Measurements from ENCODE around the gene AK5.

Gene AK5

GRCh38 chr1:77430966-77431690 lies 149.3 kb downstream of the AK5 start:
- H3K4me3 ChIP-seq (ENCODE audit: low read length): no peak overlapping the region
- no peak for DNase-seq (ENCODE audit: low read depth)
- TF ChIP-seq CTCF (IDR thresholded peaks at IDR 0.05; ENCODE audit: insufficient read depth, low read depth, low read length, missing control alignments): no peak

DNA sequence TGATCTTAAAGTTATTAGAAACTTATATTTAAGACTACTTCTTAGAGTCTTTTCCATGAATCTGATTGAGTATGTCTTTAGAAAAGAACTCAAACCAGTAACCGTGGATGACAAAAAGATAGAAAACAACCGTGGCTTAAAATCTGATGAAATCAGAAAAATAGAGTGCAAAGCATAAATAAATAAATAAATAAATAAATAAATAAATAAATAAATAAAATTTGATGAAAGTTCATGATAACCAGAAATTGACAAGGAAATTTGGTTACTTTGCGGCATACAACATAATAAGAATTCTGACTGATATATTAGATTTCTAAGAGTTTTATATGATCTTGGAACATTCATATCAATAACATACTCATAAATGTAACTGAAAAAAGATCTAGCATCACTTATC lies 152.1 kb downstream of the AK5 start:
- H3K4me3 ChIP-seq (ENCODE audit: low read length): no peak overlapping the region
- no peak for TF ChIP-seq CTCF (IDR thresholded peaks at IDR 0.05; ENCODE audit: insufficient read depth, low read depth, low read length, missing control alignments)
- no peak for DNase-seq (ENCODE audit: low read depth)

GRCh38 chr1:77434967-77435366 lies 153.1 kb downstream of the AK5 start:
- no peak overlapping the region for H3K4me3 ChIP-seq (ENCODE audit: low read length)
- no peak for DNase-seq (ENCODE audit: low read depth)
- no peak for TF ChIP-seq CTCF (IDR thresholded peaks at IDR 0.05; ENCODE audit: insufficient read depth, low read depth, low read length, missing control alignments)

DNA sequence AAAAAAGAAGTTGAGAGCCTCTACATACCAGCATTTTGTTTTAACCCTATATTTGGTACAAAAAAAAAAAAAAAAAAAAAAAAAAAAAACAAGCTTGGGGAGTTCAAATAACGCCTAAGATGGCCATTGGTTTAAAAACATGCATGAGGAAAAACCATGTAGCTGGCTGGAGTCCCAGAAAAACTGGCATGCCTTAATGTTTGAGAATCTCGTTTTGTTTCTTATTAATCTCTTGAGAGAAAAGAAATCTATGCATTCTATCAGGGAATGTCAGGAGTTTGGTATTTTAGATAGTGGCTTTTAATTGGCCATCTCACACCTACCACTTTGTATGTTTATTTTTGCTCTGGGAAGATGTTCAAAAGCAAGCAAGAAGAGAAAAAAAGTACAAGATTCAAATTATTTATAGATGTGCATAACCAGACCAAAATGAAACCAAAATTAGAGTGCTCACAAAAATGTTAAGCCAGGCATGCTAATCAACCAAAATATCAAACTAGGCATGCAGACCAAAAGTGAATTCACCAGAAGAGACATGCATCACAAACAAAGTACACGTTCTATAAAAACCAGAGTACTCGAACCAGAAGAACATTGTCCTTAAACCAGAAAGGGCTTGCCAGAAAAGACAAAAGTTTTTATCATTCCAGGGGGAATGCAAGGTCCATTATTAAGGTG lies 156.6 kb downstream of the AK5 start:
- TF ChIP-seq CTCF (IDR thresholded peaks at IDR 0.05; ENCODE audit: insufficient read depth, low read depth, low read length, missing control alignments): no peak
- no peak for DNase-seq (ENCODE audit: low read depth)
- H3K4me3 ChIP-seq (ENCODE audit: low read length): no peak overlapping the region

DNA sequence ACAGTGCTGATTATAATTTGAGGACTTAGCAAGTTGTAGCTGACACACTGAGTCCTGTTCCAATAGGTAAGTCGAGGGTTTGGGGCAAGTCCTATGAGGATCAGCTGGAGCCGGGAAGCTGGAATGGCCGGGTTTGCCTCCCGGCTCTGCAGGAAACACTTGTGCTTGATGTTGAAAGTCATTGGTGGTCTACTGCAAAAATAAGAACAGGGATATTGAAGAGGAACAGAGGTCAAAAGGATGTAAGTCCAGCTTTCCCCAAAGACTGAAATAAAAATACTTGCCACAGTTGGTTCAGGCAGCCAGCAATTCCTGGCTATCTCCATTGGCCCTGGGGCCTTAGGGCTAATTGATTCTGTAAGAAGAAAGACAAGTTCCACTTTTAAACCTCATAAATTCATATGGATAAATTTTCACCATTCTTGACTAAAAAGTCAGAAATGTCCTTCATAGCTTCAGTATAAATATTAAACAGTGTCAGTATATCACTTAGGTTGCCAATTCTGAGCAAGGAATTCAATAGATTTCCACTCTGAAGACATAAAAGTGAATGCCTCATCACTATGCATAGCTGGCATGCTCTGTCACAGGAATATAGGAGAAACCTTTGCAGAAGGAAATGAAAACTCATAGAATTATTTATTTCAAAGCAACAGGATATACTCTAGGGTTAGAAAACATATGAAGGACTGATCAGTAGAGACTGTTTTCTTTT lies 165.2 kb downstream of the AK5 start:
- TF ChIP-seq CTCF (IDR thresholded peaks at IDR 0.05; ENCODE audit: insufficient read depth, low read depth, low read length, missing control alignments): no peak
- DNase-seq (ENCODE audit: low read depth): no peak
- H3K4me3 ChIP-seq (ENCODE audit: low read length): no peak overlapping the region

GRCh38 chr1:77447669-77448068 lies 165.8 kb downstream of the AK5 start:
- no peak for TF ChIP-seq CTCF (IDR thresholded peaks at IDR 0.05; ENCODE audit: insufficient read depth, low read depth, low read length, missing control alignments)
- H3K4me3 ChIP-seq (ENCODE audit: low read length): no peak overlapping the region
- DNase-seq (ENCODE audit: low read depth): no peak

Measured in epithelial cell of esophagus (primary cell).